NCI-H1436 (cell line): ENCODE measurements around the gene IL1R2.

Experiments
- DNase-seq: peaks from one replicate; lab custom pipeline; 2025; lab: John Stamatoyannopoulos, UW

Gene IL1R2

GRCh38 chr2:101991721-101992145 is at the start of gene IL1R2:
IL1R2 (plus strand) TSS chr2:101991960; CDS start chr2:102008576, 16,616 bp downstream.
- DNase-seq, result no peak

DNA sequence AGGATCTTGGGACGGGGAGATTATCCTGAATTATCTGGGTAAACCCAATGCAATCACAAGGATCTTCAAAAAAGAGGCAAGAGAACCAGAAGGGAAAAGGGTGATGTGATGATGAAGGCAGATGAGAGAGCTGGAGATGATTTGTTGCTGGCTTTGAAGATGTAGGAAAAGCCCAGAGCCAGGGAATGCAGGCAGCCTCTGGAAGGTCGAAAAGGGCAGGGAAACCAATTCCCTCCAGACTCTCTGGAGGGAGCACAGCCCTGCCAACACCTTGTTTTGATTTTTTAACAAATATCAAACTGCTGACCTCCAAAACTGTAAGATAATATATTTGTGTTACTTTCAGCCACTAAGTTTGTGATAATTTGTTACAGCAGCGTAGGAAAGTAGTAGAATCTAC is 48.9 kb upstream of the IL1R2 start:
- DNase-seq, result no peak

GRCh38 chr2:101946372-101947039 is 45.3 kb upstream of the IL1R2 start:
- no peak for DNase-seq

GRCh38 chr2:101947374-101947773 is 44.4 kb upstream of the IL1R2 start:
- no peak for DNase-seq

DNA sequence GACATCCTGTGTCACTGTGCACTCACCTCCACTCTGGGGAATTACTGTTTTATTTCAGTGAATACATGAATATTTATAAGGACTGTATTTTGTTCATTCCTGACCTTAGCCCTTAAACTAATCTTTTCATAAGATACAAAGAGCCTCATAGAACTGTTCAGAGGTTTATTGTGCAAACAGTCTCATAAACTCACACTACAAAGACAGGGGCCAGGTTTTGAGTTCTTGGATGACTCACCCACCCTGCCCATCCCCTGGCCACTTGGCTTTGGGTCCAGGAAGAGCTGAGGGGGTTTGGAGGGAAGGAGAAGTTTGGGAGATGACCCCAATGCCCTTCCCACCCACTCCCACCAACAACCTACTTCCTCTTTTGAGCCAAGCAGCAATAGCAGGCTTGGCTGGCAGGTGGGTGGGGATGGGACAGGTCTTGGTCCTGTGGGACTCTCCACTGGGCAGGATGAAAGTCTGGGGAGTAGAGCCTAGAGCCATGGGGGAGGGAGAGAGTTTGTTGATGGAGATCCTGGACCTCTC is 43.1 kb upstream of the IL1R2 start:
- DNase-seq, result no peak

DNA sequence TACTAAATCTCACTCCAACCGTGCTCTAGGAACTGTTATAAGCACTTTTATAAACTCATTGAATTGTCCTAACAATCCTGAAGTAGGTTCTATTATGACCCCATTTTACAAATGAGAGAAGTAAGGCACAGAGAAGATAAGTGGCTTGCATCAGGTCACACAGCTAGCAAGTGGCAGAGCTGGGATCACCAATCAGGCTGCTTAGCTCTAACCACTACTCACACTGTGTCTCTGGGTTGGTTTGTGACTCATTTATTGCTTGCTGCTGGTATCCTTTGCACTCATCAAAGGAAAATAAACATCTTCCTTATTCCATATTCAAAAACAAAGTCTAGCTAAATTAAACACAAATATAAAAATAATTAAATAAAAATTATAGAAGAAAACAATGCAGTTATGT is 42.5 kb upstream of the IL1R2 start:
- DNase-seq, result no peak

- DNase-seq, result no peak
Measured at GRCh38 chr2:101951296-101951695, 40.5 kb upstream of the IL1R2 start.

DNA sequence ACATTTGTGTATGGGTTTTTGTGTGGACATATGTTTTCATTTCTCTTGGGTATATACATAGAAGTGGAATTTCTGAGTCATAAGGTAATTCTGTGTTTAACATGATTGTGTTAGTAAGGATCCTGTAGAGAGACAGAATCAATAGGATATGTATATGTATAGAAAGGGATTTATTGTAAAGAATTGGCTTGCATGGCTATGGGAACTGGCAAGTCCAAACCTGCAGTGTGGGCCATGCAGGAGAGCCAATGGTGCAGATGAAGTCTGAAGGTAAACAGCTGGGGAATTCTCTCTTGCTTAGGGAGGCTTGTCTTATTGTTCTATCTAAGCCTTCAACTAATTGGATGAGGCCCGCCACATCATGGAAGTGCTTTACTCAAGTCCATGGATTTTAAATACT is 39.2 kb upstream of the IL1R2 start:
- no peak for DNase-seq

DNA sequence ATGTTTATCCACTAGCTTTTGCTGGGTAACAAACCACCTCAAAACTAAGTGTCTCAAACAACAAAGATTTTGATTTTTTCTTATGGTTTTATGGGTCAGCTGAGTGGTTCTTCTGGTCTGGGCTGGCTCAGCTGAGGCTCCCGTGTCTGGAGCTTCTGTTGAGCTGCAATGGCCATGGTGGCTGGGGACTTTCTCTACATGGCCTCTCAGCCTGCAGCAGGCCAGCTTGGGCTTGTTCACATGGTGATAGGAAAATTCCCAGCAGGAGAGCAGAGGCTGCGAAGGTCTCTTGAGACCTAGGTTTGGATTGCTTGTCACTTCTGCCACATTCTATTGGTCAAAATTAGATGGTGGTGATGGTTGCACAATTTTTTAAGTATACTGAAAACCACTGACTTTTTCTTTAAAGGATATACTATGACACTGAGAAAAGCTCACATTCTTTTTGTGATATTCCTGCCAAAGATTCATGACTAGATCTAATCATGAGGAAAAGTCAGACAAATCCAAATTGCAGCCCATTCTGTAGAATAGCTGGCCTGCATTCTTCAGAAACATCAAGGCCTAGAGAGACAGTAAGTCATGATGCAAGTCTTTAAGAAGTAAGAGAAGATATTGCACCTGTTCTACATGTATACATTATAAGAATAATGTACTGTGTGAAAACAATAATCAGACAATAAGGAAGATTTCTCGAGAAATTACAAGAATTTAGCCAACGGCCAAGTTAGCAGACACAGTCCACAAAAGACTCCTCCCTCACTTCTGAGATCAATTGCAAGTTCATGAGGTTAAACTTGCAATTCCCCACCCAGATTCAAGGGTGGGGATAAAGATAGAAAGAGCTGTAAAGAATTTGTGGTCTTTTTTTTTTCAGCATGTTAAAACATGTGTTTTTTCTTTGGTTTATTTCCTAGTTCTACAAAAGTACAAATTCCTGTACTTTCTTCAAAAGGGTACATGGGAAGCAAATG is 35.0 kb upstream of the IL1R2 start:
- DNase-seq, result no peak

DNA sequence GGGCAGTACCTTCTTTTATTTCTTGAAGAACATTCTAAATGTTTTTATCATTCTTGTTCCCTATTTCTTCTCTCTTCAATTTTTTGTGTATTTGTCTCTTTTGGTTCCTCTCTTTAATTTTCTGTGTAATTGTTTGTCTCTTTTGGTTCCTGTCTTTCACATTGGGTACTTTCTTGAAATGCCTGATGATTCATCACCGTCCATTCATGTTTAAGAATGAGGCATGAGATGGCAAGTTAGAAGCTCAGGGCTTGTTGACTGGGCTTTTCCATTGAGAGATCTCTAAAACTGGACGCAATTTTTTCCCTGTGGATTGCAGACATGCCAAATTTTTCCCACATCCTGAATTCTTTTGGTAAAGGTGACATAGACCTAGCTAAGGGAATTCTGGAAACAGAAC is 33.7 kb upstream of the IL1R2 start:
- DNase-seq, result no peak

- DNase-seq, result no peak
Measured at GRCh38 chr2:101960819-101961337, 30.9 kb upstream of the IL1R2 start.

GRCh38 chr2:101961338-101962191 is 30.2 kb upstream of the IL1R2 start:
- DNase-seq, result no peak

GRCh38 chr2:101962309-101962708 is 29.5 kb upstream of the IL1R2 start:
- DNase-seq, result no peak

- DNase-seq, result no peak
Measured at GRCh38 chr2:101963198-101963597, 28.6 kb upstream of the IL1R2 start.

DNA sequence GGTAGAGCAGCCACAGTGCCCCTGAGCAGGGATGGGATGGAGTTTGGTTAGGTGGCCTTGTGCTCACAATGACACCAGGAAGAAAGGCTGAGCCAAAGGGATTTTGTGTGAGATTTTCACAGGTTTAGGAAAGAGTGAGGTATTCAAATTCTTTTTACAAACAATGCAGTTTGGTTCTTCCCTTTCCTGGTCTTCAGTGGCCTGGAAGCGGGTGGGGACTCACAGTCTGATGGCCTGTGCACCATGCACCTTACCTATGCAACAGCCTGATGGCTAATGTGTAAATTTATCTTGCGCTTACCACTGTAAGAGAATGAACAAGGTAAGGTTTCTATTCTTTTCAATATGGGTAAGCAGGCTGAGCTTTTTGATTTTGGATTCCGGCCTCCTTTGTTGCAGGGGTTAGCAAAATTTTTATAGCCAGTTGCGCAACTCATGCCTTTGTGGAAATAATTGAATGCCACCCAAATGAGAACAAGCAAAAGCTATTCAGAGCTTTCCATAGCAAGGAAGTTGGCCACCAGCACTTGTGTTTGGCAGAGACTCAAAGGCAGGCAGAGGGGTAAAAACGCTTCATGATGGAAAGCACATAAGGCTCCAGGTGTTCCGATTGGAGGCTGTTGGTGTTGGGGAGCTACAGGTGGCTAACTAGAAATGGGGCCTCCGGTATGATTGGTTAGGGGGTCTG is 23.8 kb upstream of the IL1R2 start:
- DNase-seq, result no peak

DNA sequence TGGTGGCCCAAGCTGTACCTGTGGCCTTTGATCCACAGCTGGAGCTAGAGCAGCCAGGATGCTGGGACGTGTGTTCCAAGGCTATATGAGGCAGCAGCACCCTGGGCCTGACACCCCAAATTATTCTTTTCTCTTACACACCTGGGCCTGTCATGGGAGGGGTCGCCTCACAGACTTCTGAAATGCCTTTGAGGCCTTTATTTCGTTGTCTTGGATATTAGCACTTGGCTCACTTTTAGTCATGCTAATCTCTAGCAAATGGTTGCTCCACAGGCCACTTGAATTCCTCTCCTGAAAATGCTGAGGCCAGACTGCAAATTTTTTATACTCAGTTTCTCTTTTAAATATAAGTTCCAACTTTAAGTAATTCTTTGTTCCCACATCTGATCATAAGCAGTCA is 22.0 kb upstream of the IL1R2 start:
- DNase-seq, result no peak

DNA sequence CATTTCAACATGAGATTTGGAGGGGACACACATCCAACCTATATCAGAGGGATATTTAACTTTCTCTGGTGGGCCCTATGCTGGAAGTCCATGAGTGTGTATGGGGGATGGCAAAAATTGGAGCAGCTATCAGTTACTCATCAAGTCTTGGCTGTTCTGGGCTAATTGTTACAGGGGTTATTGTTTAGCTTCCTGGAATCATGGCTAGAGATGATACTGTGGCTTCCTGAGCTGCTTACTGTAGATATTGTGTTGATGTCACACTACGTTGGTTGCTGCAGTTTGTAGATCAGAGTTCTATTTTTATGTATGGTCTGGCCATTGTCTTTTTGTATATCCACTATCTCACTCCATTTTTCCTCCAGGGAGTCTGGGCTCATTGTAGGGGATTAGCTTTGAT is 20.9 kb upstream of the IL1R2 start:
- DNase-seq, result no peak

GRCh38 chr2:101971836-101972235 is 19.9 kb upstream of the IL1R2 start:
- no peak for DNase-seq

- no peak for DNase-seq
Measured at GRCh38 chr2:101972621-101973434, 18.9 kb upstream of the IL1R2 start.

DNA sequence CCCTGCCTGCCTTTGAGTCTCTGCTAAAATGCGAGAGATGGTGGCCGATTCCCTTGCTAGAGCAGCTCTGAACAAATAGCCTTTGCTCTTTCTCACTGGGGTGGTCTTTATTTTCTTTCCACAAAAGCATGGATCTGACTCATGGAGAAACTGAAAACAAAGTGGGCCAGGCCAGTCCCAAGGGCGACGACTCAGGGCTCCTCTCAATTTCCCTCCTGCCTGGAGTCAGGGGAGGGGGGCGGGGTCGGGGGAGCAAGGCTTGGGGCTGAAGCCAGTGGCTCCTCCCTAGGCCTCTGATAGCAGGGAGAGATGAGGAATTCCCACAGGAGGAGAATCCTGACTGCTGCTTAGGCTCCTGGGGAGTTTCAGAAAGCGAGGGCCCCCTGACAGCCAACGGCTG is 17.1 kb upstream of the IL1R2 start:
- no peak for DNase-seq
